Upper lobe of left lung (tissue), 6 donors: Measurements from ENCODE around the gene SPSB1. TPM values are rescaled to one million over a fixed set of nuclear protein-coding genes. Genes with fewer than 3 reads are reported as not detected.

Experiments used
- ATAC-seq, 2 donors: fragments of 200-7000 bp; cut with Tn5 transposase; one replicate each; pipeline ENCODE4 v1.9.1; 2022; ENCODE audit warnings: mild to moderate bottlenecking in 2 of 2, moderate library complexity in 2 of 2; ENCODE audit not compliant: low FRiP score in 2 of 2
- DNase-seq, 2 donors: peaks; one replicate each; pipeline ENCODE4 v3.0.0-alpha.2; 2019 to 2020
- H3K27ac ChIP-seq, 4 donors: fragments of 200-600 bp; sonication (generic); one replicate each; pipeline ENCODE4 v1.5.1; 2016 to 2019
- H3K27me3 ChIP-seq, 4 donors: fragments of 200-600 bp; sonication (generic); one replicate each; pipeline ENCODE4 v1.5.1; 2017 to 2019
- H3K36me3 ChIP-seq, 4 donors: fragments of 200-600 bp; sonication (generic); one replicate each; pipeline ENCODE4 v1.5.1; 2016 to 2019
- H3K4me1 ChIP-seq, 4 donors: fragments of 200-600 bp; sonication (generic); one replicate each; pipeline ENCODE4 v1.5.1; 2018 to 2019
- H3K4me3 ChIP-seq, 4 donors: fragments of 200-600 bp; sonication (generic); one replicate each; pipeline ENCODE4 v1.5.1; 2017 to 2019; ENCODE audit warnings: mild to moderate bottlenecking in 2 of 4, moderate library complexity in 1 of 4
- H3K9me3 ChIP-seq, 4 donors: fragments of 200-600 bp; sonication (generic); one replicate each; pipeline ENCODE4 v1.5.1; 2018 to 2019
- CTCF ChIP-seq, 6 experiments: fragments of 450-650 bp in 4 of 6; fragments of 200-600 bp in 2 of 6; sonication (generic) in 2 of 6; IDR thresholded peaks; one replicate each; pipeline ENCODE4 v1.5.1; 2016 to 2019; ENCODE audit warnings: antibody characterized with exemption in 6 of 6
- EP300 ChIP-seq, 4 donors: sonication (generic); formaldehyde crosslinking; IDR thresholded peaks; one replicate each; pipeline ENCODE4 v1.5.1; 2017; ENCODE audit warnings: antibody characterized with exemption in 4 of 4, control low read depth in 2 of 4
- POLR2A ChIP-seq, 4 donors: fragments of 450-650 bp; IDR thresholded peaks; one replicate each; pipeline ENCODE4 v1.5.1; 2016 to 2017; ENCODE audit warnings: antibody characterized with exemption in 4 of 4, mild to moderate bottlenecking in 2 of 4
- POLR2AphosphoS5 ChIP-seq, 2 donors: sonication (generic); formaldehyde crosslinking; IDR thresholded peaks; one replicate each; pipeline ENCODE4 v1.5.1; 2017; ENCODE audit warnings: antibody characterized with exemption in 2 of 2
- WGBS, 2 donors: methylation state at CpG; one replicate each; pipeline ENCODE4 v1.1.5; 2017 to 2018; 5-methylcytosine and 5-hydroxymethylcytosine counted together
- total RNA-seq, 6 donors: library from RNA; depleted of rRNA in 4 of 6; stranded (reverse); fragments of >200 nt in 4 of 6; gene quantifications; one replicate each; pipeline versions ENCODE4 v1.1.0 to v1.2.1, GENCODE V29; 2016 to 2021
- donor health status: DM: no; HTN: no; CAD: no; lungs with moderate emphysema.
- donor health status: DM: no; HTN: yes; CAD: no; lungs with severe emphysema.

The SPSB1 gene
- total RNA-seq, 6 donors from 2014 or later: 21.0 to 49.1 (median 30.3) TPM

DNA sequence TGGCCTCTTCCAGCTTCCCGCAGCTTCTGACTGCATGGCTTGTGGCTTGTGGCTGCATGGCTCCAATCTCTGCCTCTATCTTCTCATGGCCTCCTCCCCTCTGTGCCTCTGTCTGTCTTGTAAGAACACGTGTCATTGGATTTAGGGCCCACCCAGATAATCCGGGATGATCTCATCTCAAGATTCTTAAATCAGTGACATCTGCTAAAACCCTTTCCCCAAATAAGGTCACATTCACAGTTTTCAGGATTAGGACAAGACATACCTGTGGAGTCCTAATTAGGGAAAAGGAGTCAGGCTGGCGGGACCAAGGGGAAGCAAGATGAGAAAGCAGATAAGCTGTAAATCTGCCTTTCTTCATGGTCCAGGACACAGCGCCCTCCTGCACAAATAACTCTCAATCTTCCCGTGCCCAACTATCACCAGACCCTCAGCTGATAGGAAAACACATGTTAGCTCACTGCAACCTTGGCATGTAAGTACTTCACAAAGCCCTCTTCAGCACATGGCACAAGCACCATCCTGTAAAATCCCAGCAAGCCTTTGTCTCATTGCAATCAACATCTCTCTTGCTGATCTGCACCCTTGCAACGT, 82.2 kb downstream of the SPSB1 start:
- TF ChIP-seq POLR2AphosphoS5 (IDR thresholded peaks at IDR 0.05) (no peak), CTCF (IDR thresholded peaks at IDR 0.05) (no peak), EP300 (IDR thresholded peaks at IDR 0.05) (no peak), POLR2A (IDR thresholded peaks at IDR 0.05) (no peak)
- Histone ChIP-seq H3K4me3 (no peak overlapping the region), H3K27ac (peak overlapping the region in 1 of 4 donors; percentile 79), H3K4me1 (peaks cover 13 to 61% (median 27%) of the 10 kb centered on the region in 4 donors), H3K27me3 (no peaks in the 10 kb centered on the region), H3K36me3 (peaks cover 0 to under 1% (median 0%) of the 10 kb centered on the region in 4 donors), H3K9me3 (no peaks in the 10 kb centered on the region)
- DNase-seq: no peak
- ATAC-seq: peak in 1 of 2 donors; percentile 27
- 77 to 84% methylated on average over 7 of the region's 7 CpGs for WGBS, 2 donors

DNA sequence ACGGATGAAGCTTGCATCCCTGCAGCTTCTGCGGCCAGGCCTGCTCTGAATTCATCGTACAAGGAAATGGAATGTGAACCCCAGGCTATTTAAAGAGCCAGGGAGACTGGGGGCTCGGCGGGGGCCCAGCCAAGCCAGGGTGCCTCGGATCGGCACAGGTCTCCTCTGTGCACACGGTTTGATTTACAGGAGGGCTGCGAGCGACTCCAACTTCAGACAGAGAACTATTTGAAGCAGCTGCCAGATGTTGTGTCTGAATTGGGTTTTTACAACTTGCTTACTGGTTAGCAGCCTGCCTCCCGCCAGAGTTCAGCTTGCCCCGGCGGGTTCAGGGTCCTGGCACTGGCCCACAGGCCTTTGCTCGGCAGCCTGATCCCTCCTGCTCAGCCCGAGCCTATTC, 83.2 kb downstream of the SPSB1 start:
- H3K27ac ChIP-seq: peak overlapping the region; percentile 35 to 79 (median 66)
- DNase-seq: peak in 1 of 2 donors; percentile 80
- H3K4me1 ChIP-seq: peaks cover 13 to 59% (median 27%) of the 10 kb centered on the region in 4 donors

GRCh38 chr1:9376430-9376829, 83.7 kb downstream of the SPSB1 start:
- DNase-seq: no peak
- Histone ChIP-seq H3K27me3 (no peaks in the 10 kb centered on the region), H3K4me1 (peaks cover 13 to 54% (median 27%) of the 10 kb centered on the region in 4 donors), H3K4me3 (no peak overlapping the region), H3K27ac (peak overlapping the region; percentile 35 to 79 (median 66)), H3K36me3 (no peaks in the 10 kb centered on the region), H3K9me3 (no peaks in the 10 kb centered on the region)
- TF ChIP-seq POLR2A (IDR thresholded peaks at IDR 0.05) (no peak), CTCF (IDR thresholded peaks at IDR 0.05) (no peak), EP300 (IDR thresholded peaks at IDR 0.05) (no peak), POLR2AphosphoS5 (IDR thresholded peaks at IDR 0.05) (no peak)
- peak in 1 of 2 donors; percentile 6 for ATAC-seq
- 81 to 92% methylated on average over 4 to 5 of the region's 5 CpGs for WGBS, 2 donors

More for the DNA sequence above, 83.2 kb downstream of the SPSB1 start:
- WGBS, 2 donors: 70 to 92% methylated on average over 11 to 15 of the region's 15 CpGs
- no peaks in the 10 kb centered on the region for H3K9me3 ChIP-seq
- no peaks in the 10 kb centered on the region for H3K27me3 ChIP-seq
- H3K4me3 ChIP-seq: no peak overlapping the region
- no peak for TF ChIP-seq POLR2A (IDR thresholded peaks at IDR 0.05)
- TF ChIP-seq CTCF (IDR thresholded peaks at IDR 0.05): no peak
- no peak for TF ChIP-seq POLR2AphosphoS5 (IDR thresholded peaks at IDR 0.05)
- no peak for TF ChIP-seq EP300 (IDR thresholded peaks at IDR 0.05)
- peak in 1 of 2 donors; percentile 56 for ATAC-seq
- H3K36me3 ChIP-seq: no peaks in the 10 kb centered on the region

DNA sequence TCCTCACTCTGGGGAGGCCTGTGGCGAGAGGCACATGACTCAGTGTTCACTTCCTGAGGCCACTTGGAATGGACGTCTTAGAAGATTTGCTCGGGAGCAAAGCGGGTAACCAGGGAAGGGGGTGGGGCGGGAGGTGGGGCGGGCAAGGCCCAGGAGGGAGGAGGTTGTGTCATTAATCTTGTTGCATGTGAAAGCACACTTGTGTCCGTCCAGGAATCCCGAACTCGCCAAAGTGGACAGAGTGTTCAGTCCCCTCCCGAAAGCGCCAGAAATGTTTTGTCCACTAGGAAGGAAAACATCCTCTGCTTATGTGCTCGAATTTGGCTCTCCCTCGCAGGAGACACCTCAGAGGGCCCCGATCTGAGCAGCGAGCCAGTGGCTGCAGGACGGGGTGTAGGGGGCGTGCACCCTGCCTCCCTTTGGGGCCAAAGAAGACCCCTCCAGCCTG, 84.2 kb downstream of the SPSB1 start:
- H3K4me3 ChIP-seq: no peak overlapping the region
- peak overlapping the region; percentile 35 to 79 (median 66) for H3K27ac ChIP-seq
- TF ChIP-seq EP300 (IDR thresholded peaks at IDR 0.05) (peak in 2 of 4 donors; percentile 95 to 96), POLR2AphosphoS5 (IDR thresholded peaks at IDR 0.05) (peak; percentile 48 to 78), POLR2A (IDR thresholded peaks at IDR 0.05) (no peak)
- no peaks in the 10 kb centered on the region for H3K27me3 ChIP-seq
- WGBS, 2 donors: 52 to 81% methylated on average over 8 to 17 of the region's 17 CpGs
- H3K36me3 ChIP-seq: no peaks in the 10 kb centered on the region
- peak in 1 of 2 donors; percentile 49 for DNase-seq
- peak; percentile 68 to 79 for ATAC-seq
- no peaks in the 10 kb centered on the region for H3K9me3 ChIP-seq
- H3K4me1 ChIP-seq: peaks cover 13 to 49% (median 26%) of the 10 kb centered on the region in 4 donors

GRCh38 chr1:9378801-9379200, 86.1 kb downstream of the SPSB1 start:
- Histone ChIP-seq H3K27me3 (no peaks in the 10 kb centered on the region), H3K27ac (no peak overlapping the region), H3K36me3 (no peaks in the 10 kb centered on the region), H3K4me1 (peaks cover 6 to 37% (median 21%) of the 10 kb centered on the region in 4 donors), H3K4me3 (no peak overlapping the region), H3K9me3 (no peaks in the 10 kb centered on the region)
- no peak for TF ChIP-seq POLR2A (IDR thresholded peaks at IDR 0.05)
- no peak for TF ChIP-seq EP300 (IDR thresholded peaks at IDR 0.05)
- TF ChIP-seq POLR2AphosphoS5 (IDR thresholded peaks at IDR 0.05): no peak
- no peak for TF ChIP-seq CTCF (IDR thresholded peaks at IDR 0.05)
- DNase-seq: no peak
- WGBS, 2 donors: 93 to 100% methylated on average over 4 of the region's 4 CpGs
- ATAC-seq: no peak
